Fibroblast of skin of right biceps (primary cell): ENCODE data around the gene CAGE1.

Experiments
- DNase-seq: peaks from one replicate; pipeline ENCODE4 v3.0.0-alpha.2; 2013

Gene CAGE1

DNA sequence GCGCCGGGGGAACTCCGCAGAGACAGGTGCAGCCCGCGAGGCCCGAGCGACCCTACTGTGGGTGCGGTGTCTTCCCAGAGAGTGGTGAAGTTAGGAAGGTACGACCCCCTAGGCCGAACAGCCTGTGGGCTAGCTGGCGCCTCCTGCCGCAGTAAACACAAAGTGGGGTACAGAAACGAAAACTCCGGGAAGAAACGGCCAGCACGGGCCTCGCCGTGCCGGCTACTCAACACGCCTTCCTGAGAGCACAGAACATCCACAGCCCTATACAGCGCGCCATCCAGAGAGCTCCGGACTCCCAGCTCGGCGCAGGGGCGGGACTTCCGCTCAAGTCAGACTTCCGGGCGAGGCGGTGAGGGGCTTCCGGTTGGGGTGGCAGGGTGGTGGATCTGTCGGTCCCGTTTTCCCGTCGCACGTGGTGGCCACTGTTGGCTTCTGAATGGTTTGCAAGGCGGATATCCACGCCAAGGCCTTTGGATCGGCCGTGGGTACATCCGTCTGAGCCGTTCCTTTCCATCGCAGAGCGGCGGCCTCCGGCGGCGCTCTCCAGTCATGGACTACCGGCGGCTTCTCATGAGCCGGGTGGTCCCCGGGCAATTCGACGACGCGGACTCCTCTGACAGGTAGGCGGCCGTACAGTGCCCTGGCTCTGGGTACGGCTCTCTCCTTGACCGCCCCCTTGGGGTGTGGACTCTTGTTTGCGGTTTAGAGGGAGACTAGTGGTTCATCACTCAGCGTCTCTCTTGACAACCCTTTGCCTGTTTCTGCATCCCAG, at the start of gene CAGE1, which contains the start of gene RIOK1:
CAGE1 (minus strand) TSS at position 292 of the 775 bp plus-strand sequence. CDS start 2,569 bp downstream, outside the sequence.
RIOK1 (plus strand) TSS at position 358 of the 775 bp plus-strand sequence; CDS start at position 553, 195 bp downstream.
- DNase-seq = peak; percentile 95

DNA sequence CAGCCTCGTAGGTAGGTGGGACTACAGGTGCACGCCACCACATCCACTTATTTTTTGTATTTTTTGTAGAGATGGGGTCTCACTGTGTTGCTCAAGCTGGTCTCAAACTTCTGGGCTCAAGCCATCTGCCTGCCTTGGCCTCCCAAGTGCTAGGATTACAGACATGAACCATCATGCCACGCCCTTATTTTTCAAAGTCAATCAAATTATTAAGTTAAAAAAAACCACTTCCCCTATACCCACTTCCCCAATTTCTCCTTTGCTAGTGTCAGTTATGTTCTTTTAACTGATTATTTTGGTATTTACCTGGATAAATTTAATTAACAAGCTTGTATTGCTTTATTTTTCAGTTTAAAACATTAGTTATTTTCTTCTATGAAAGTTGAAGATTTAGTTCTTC, 49.7 kb upstream of the CAGE1 start:
- no peak for DNase-seq

DNA sequence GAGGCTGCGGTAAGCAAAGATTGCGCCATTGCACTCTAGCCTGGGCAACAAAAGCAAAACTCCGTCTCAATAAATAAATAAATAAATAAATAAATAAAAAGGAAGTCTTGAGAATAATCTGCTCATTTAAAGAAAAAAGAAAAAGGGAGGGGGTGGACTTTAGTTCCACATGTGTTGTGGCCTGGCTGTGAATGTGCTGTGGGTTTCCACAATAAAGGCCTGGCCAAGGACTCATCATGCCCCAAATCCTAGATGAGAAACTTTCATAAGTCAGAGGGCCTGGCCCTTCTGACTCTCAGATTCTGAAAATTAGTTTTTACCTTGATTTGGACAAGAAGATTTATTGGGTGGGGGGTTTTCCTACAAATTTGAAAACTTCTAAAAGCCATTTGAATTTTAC, 48.5 kb upstream of the CAGE1 start:
- DNase-seq = no peak

DNA sequence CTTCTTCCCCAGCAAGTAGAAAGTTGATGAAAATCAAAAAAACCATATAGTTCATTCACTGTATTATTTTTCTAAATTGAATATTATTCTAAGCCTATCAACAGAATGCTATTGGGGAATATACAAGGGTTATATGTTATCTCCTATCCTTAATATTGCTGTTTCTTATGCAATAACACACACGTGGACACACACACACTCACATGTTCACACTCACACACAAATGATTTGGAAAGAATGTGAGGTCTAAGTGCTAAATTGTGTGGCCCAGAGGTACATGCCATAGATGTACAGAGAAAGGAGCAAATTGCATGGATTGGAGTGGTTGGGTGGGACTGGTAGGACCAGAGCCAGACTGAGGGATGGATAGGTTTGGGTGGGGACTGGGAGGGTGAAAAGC, 45.1 kb upstream of the CAGE1 start:
- no peak for DNase-seq

DNA sequence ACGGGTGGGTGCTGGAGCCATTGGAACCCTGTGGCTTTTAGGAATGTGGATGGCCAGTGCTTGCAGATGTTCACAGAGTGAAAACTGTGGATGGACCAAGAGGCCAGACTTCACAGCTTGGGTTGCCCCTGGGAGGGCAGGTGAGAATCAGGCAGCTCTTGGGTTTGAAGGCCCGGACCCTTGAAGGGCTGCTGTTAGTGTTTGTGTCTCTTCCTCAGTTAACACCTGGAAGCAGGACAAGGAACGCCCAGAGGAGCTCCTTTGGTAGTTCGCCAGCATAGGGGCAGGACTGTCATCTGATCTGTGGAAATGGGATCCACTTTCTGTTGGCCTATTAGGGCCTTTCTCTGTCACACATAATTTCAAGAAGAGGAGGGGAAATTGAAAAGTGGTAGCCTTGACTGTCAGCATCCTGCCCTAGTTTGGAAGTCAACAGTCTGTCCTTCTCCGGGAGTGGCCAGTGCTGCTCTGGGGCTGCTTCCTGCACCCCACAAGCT, 43.6 kb upstream of the CAGE1 start:
- no peak for DNase-seq

DNA sequence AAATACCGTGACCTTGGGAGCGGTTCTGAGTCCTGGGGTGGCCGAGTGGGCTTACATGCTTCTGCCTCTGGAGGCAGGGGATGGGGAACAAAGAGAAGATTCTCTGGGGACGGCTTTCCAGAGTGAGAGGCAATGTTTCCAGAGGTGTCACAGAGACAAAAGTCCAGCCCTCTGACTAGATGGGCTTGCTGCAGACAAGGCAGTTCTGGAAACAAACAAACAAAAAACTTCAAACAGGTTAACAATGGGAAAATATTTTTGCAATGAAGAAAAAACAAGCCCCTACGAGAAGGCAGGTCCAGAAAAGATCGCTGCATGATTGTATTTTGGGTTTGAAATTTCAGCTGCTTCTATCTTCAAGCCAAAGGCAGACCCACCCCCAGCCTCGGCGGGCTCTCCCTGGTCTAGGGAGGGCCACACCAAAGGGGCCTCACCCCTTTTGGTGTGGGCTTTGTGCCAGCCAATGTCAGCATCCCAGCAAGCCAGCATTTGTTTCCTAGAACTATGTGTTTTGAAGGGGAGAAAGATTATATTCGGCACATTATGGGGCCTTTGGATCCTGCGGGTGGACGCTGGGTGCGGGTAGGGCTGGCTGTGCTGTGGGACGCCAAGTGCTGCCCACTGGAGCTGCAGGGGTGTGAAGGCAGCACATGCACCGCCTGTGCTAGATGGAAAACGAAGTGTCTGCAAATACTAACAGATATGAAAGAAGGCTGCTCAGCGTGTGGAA, 43.0 kb upstream of the CAGE1 start:
- no peak for DNase-seq

DNA sequence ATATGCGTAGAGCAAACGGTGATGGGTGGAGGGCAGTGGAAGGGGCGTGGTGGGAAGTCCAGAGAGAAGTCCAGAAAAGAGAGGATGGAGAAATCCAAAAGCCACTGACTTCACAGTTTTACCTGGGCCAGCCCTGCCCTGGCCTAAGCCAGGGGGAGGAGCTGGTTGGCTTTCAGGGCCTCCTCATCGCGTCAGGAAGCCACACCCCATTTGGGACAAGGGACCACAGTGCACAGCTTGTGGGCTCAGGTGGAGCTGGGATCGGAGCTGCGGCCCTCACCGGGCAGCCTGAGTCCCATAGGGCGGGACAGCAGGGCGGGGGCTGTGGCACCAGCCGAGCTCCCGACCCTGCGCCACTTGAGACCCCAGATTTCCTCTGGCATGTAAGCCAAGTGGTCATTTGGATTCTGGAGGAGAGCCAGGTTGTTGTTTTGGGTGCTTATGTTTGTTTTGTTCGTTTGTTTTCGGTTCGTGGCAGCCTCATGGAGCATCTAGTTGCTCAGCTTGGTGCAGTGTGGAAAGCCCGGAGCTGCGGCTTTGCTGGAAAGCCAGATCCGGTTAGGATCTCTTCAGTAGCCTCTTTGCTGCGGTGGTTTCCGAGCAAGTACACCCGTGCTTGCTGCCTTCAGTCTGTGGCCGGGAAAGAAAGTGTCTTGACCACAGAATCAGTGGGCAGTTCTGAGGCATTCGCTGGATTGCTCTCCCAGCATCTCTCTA, 42.3 kb upstream of the CAGE1 start:
- DNase-seq = no peak

DNA sequence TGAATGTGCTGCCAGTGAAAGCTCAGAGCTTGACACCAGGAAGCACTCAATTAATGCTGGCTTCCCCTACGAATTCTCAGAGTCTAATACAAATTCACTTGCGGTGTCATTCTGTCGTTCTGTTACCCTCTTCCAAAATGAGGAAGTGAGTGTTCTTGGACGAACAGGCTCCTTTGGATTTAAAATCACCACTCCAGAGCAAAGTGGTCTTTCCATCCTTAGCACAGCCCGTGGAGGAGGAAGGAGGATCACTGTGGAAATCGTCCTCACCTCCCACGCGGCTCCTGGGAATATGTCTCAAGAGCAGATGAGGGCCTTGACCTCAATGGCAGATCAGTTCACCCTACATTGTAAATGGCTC, 41.8 kb upstream of the CAGE1 start:
- DNase-seq = no peak

DNA sequence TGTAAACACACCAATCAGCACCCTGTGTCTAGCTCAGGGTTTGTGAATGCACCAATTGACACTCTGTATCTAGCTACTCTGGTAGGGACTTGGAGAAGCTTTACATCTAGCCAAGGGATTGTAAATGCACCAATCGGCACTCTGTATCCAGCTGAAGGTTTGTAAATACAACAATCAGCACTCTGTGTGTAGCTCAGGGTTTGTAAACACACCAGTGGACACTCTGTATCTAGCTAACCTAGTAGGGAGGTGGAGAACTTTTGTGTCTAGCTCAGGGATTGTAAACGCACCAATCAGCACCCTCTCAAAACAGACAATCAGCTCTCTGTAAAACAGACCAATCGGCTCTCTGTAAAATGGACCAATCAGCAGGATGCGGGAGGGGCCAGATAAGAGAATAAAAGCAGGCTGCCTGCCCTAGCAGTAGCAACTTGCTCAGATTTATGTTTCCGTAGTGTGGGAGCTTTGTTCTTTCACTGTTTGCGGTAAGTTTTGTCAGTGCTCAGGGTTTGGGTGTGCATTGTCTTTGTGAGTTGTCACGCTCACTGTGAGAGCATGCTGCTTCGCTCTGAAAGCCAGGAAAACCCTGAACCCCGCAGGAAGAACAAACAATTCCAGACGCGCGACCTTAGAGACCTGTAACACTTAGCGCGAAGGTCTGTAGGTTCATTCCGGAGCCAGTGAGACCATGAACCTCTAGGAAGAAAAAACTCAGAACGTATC, 37.1 kb upstream of the CAGE1 start:
- DNase-seq = no peak

DNA sequence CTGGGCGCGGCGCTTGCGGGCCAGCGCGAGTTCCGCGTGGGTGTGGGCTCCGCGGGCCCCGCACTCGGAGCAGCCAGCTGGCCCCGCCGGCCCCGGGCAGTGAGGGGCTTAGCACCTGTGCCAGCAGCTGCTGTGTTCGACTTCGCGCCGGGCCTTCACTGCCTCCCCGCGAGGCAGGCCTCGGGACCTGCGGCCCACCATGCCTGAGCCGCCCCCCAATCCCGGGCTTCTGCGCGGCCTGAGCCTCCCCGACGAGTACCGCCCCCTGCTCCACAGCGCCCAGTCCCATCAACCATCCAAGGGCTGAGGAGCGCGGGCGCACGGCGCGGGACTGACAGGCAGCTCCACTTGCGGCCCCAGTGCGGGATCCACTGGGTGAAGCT, 36.3 kb upstream of the CAGE1 start:
- no peak for DNase-seq

DNA sequence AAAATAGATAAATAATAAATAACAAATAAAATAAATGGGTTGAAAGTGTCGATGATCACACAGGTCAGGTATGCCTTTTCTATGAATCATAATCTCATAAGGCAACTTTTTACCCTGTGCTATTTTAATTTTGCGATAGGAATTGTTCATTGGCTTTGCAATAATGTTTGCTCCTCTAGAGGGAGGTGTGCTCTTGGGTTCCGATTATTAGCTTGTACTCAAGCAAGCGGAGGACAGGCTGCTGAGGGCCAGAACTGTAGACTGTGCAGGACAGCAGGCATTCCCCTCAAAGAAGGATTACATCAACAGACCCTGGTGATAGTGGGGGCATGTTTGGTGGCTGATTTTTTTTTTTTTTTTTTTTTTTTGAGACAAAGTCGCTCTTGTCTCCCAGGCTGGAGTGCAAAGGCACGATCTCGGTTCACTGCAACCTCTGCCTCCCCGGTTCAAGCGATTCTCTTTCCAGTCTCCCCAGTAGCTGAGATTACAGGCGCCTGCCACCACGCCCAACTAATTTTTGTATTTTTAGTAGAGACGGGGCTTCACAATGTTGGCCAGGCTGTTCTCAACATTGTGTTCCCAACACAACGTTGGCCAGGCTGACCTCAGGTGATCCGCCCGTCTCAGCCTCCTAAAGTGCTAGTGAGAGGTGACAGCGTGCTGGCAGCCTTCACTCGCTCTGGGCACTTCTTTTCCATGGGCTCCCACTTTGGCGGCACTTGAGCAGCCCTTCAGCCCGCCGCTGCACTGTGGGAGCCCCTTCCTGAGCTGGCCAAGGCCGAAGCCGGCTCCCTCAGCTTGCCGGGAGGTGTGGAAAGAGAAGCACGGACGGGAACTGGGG, 35.6 kb upstream of the CAGE1 start:
- peak; percentile 61 for DNase-seq

DNA sequence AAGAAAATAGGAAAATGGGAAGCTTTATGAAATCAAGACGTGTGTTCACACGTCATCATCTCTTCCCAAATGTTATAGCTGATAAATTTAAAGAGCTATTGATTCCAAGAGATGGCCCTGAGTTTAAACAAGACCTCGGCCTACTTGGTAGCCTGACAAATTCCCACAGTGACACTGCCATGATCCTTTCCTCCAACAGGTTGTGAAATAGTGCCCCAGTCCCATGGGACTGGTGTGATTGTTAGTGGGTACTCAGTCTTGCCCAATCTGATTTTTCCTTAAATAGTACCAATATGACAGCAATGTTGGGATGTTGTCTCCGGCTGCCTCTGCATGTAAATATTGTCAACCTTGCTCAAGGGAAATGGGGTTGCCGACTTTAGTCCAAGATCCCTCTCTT, 34.5 kb upstream of the CAGE1 start:
- no peak for DNase-seq

DNA sequence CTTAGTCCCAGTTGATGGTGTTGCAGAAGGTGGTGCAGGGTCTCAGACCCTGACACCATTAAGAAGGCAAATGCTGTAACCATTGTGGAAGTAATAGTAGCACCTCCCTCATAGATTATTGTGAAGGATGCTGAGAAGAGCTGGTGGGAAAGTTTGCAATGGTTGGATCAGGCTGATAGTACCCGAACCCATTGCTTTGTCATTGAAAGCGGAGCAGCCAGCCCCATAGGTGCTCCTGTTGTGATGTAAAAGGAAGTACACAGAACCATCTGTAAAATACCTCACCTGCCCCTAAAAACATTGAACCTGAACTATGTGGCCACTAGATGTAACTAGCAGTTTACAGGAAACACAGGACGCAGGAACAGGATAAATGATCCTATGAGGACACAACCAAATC, 31.5 kb upstream of the CAGE1 start:
- no peak for DNase-seq

DNA sequence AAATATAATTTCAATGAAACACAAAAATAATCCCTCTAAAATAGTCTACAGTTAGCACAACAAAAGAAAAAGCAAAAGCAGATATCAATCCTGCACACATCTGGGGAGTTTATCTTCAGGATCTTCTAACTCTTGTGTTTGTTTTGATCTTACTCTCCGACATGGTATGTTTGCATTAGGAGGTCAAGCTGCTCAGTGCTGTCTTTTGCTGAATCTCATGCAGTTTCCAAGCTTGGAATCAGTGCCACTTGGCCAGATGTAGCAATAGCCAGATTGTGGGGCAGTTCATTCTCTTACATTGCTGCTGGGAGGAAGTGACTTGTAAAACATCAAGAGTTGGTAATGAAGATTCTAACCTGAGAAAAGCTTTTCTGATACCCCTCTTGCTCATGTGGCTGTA, 29.5 kb upstream of the CAGE1 start:
- no peak for DNase-seq

DNA sequence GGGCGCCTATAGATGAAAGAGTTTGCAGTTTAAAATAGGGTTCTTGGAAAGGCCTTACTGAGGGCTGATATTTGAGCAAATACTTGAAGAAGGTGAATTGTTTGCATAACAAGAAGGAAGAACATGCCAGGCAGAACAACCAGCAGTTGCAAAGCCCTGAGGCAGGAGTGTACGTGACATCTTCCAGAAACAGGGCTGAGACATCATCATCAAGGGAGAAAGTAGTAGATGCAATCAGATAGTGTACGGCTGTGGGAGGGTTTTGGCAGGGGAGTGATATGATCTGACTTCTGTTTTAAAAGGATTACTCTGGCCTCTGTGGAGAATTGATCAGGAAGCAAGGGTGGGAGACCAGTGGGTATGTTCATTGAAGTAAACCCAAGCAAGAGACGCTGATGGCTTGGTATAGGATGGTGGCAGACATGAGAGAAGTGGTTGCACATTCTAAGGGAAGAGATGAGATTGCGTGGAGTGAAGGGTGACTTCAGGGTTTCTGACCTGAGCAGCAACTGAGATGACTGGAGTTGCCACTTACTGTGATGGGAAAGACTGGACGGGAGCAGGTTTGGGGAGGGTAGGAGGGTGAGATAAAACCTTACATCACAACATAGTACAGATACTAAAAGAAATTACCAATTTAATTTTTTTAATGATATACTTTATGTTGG, 28.8 kb upstream of the CAGE1 start:
- DNase-seq = no peak

DNA sequence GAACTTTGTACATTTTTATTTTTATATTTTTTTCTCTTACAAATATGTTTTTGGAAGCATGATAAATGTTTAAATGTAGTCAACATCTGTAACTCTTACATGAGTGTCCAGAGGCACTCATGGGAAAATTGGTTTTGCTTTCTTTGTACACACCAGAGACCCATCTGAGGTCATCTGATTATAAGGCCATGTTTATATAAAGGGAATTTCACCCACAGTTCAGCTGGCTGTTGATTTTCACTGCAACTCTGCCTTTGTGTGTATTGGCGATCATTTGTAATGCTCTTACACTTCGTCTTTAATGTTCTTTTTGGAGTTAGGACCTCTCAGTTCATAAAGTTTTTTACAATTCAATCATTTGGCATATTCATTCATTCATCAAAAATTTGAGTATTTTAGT, 28.1 kb upstream of the CAGE1 start:
- DNase-seq = no peak

DNA sequence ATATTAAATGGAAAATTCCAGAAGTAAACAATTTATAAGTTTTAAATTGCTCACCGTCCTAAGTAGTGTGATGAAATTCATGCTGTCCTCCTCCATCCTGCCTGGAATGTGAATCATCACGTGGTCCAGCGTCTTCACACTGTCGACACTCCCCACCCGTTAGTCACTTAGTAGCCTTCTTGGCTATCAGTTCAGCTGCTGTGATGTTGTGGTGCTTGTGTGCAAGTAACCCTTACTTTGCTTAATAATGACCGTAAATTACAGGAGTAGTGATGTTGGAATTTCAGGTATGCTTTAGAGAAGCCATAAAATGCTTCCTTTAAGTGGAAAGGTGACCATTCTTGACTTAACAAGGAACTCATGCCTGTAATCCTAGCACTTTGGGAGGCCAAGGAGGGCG, 25.3 kb upstream of the CAGE1 start:
- peak; percentile 74 for DNase-seq

DNA sequence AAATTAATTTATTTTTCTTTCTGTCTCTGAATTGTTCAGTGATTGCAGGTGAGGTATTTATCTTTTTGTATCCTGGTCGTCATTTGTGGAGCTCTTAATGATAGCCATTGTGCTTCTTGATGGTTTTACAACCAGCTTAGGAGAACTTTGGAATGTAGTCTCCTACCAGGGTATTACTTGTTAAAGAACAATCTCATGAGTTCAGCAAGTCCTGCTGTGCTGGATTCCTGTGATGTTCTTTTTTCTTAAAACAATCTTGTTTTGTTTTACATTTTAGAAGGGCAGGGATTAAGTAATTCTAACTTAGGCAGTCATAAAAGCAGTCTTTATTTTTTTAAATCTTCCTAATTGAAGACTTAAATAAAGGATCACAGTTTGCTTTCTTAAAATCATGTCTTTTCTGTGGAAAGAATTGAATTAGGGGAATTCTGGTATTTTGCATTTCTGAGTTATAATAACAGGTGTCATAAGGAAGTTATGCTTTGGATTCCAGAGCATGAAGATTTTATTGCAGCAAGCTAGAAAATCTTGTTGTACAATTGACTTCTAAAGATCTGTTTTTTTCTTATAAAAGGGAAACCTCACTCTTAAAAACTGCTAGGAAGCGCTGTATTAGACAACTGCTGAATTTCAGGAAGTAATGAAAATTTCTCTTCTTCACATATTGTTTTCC, 23.7 kb upstream of the CAGE1 start:
- no peak for DNase-seq

DNA sequence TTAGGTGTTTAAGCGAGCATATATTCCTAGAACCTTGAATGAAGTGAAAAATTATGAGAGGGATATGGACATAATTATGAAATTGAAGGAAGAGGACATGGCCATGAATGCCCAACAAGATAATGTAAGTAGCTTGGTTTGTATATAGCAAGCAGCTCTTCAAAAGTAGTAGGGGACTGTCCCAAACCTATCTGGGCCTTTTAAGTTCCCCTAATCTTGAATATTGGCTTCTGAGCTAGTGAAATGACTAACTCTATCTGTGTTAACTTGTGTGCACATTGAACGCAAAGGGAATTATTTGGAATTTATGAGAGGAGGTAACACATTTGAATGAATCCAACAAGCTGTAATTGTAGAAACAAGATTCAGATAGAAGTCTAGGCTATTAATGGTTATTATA, 21.8 kb upstream of the CAGE1 start:
- DNase-seq = no peak

DNA sequence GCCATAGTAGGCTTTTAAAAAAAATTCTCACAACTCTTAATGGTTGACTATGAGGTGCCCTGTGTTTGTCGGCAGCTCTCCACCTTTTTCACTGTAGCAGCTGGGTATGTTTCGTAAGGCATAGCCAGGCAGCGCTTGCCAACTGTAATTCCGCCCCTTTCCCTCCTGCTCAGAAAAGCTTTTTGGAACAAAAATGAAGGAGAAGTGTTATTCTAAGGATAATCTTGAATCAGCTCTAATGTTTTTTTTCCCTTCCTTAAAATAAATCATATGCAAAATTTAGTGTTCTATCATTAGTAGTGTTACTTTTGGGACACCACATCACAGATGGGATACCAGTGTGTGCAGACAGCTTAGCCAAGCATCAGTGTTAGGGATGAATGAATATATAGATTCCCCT, 21.3 kb upstream of the CAGE1 start:
- DNase-seq = no peak

DNA sequence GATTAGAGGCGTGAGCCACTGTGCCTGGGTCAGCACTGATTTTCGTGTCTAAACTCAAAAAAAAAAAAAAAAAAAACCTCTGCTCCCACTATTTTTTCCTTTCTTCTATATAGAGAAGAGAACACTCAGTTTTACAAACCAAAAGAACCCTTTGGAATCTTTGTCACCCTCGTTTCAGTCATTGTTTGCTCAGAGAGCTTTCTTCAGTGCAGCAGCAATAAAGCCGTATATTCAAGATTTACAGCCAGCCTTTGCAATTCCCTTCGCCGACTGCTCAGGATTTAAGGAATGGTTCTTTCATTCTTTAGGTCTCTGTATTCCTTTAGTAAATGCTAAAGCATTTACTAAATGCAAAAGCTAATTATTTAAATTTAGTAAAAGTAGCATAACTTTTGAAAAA, 20.2 kb upstream of the CAGE1 start:
- no peak for DNase-seq
